Measurements from ENCODE around the gene CUL5.
A peak's percentile ranks its signal among the peaks of the same experiment; 100 is the strongest.
"Not testable (repeated sequence)": the region's sequence is repeated elsewhere in the genome, so short reads cannot be mapped to it uniquely, and the experiment has no call there.

Gene CUL5

GRCh38 chr11:108111126-108111525, 102.4 kb downstream of the CUL5 start:
- no peaks in the 10 kb centered on the region for H3K27me3 Mint-ChIP-seq (ENCODE audit: low read depth)
- no peak for DNase-seq (ENCODE audit: low spot score)
- no peaks in the 10 kb centered on the region for H3K9me3 Mint-ChIP-seq
- H3K27ac Mint-ChIP-seq, result no peak overlapping the region
- peaks cover 1% of the 10 kb centered on the region for H3K4me1 Mint-ChIP-seq (ENCODE audit: low read depth)
- no peak overlapping the region for H3K4me3 Mint-ChIP-seq
- H3K36me3 Mint-ChIP-seq (ENCODE audit: low read depth), result peaks cover 2% of the 10 kb centered on the region

- no peak for DNase-seq (ENCODE audit: low spot score)
- Mint-ChIP-seq H3K4me3 (no peak overlapping the region), H3K4me1 (ENCODE audit: low read depth) (peaks cover 1% of the 10 kb centered on the region), H3K27ac (no peak overlapping the region), H3K36me3 (ENCODE audit: low read depth) (peaks cover 2% of the 10 kb centered on the region), H3K27me3 (ENCODE audit: low read depth) (no peaks in the 10 kb centered on the region), H3K9me3 (no peaks in the 10 kb centered on the region)
These were observed 103.4 kb downstream of the CUL5 start for GRCh38 chr11:108112057-108112456.

GRCh38 chr11:108115500-108116140, 106.9 kb downstream of the CUL5 start:
- no peak for DNase-seq (ENCODE audit: low spot score)
- H3K27ac Mint-ChIP-seq, result no peak overlapping the region
- H3K4me3 Mint-ChIP-seq, result no peak overlapping the region
- H3K27me3 Mint-ChIP-seq (ENCODE audit: low read depth), result no peaks in the 10 kb centered on the region
- H3K36me3 Mint-ChIP-seq (ENCODE audit: low read depth), result no peaks in the 10 kb centered on the region
- H3K4me1 Mint-ChIP-seq (ENCODE audit: low read depth), result peaks cover 5% of the 10 kb centered on the region
- H3K9me3 Mint-ChIP-seq, result no peaks in the 10 kb centered on the region

- no peaks in the 10 kb centered on the region for H3K9me3 Mint-ChIP-seq
- H3K36me3 Mint-ChIP-seq (ENCODE audit: low read depth), result no peaks in the 10 kb centered on the region
- peaks cover 13% of the 10 kb centered on the region for H3K4me1 Mint-ChIP-seq (ENCODE audit: low read depth)
- no peaks in the 10 kb centered on the region for H3K27me3 Mint-ChIP-seq (ENCODE audit: low read depth)
- no peak for DNase-seq (ENCODE audit: low spot score)
- H3K4me3 Mint-ChIP-seq, result no peak overlapping the region
- no peak overlapping the region for H3K27ac Mint-ChIP-seq
These were observed 109.2 kb downstream of the CUL5 start for GRCh38 chr11:108117746-108118371.

- not testable (repeated sequence) for H3K27me3 Mint-ChIP-seq (ENCODE audit: low read depth); H3K9me3 Mint-ChIP-seq; DNase-seq (ENCODE audit: low spot score)
- H3K4me1 Mint-ChIP-seq (ENCODE audit: low read depth), result peaks cover 34% of the 10 kb centered on the region
- peak overlapping the region; percentile 91 for H3K4me3 Mint-ChIP-seq
- peak overlapping the region; percentile 73 for H3K27ac Mint-ChIP-seq
- peaks cover 12% of the 10 kb centered on the region for H3K36me3 Mint-ChIP-seq (ENCODE audit: low read depth)
These were observed 112.2 kb downstream of the CUL5 start for GRCh38 chr11:108120936-108121273.

GRCh38 chr11:108121274-108122155, 112.8 kb downstream of the CUL5 start, which contains the start of gene ACAT1:
Gene ACAT1, plus strand, starts transcription at chr11:108121567. Its CDS starts 40 bp downstream, at chr11:108121607.
- DNase-seq (ENCODE audit: low spot score), result peak; percentile 96
- H3K4me1 Mint-ChIP-seq (ENCODE audit: low read depth), result peaks cover 36% of the 10 kb centered on the region
- H3K27ac Mint-ChIP-seq, result peak within 1 kb of the TSS; percentile 83
- peak within 1 kb of the TSS; percentile 91 for H3K4me3 Mint-ChIP-seq
- peaks cover 16% of the 10 kb centered on the region for H3K36me3 Mint-ChIP-seq (ENCODE audit: low read depth)
- H3K27me3 Mint-ChIP-seq (ENCODE audit: low read depth), result no peaks in the 10 kb centered on the region
- H3K9me3 Mint-ChIP-seq, result no peaks in the 10 kb centered on the region

GRCh38 chr11:108122166-108122628, 113.5 kb downstream of the CUL5 start:
- Mint-ChIP-seq H3K9me3 (no peaks in the 10 kb centered on the region), H3K4me1 (ENCODE audit: low read depth) (peaks cover 36% of the 10 kb centered on the region), H3K36me3 (ENCODE audit: low read depth) (peaks cover 16% of the 10 kb centered on the region), H3K27me3 (ENCODE audit: low read depth) (no peaks in the 10 kb centered on the region), H3K27ac (peak overlapping the region; percentile 83), H3K4me3 (peak overlapping the region; percentile 91)
- no peak for DNase-seq (ENCODE audit: low spot score)

GRCh38 chr11:108125096-108125495, 116.4 kb downstream of the CUL5 start:
- no peak for DNase-seq (ENCODE audit: low spot score)
- H3K9me3 Mint-ChIP-seq, result no peaks in the 10 kb centered on the region
- peaks cover 29% of the 10 kb centered on the region for H3K36me3 Mint-ChIP-seq (ENCODE audit: low read depth)
- H3K27ac Mint-ChIP-seq, result peak overlapping the region; percentile 75
- H3K4me1 Mint-ChIP-seq (ENCODE audit: low read depth), result peaks cover 34% of the 10 kb centered on the region
- H3K27me3 Mint-ChIP-seq (ENCODE audit: low read depth), result no peaks in the 10 kb centered on the region
- peak overlapping the region; percentile 37 for H3K4me3 Mint-ChIP-seq

GRCh38 chr11:108128772-108129171, 120.1 kb downstream of the CUL5 start:
- Mint-ChIP-seq H3K27me3 (ENCODE audit: low read depth) (no peaks in the 10 kb centered on the region), H3K4me1 (ENCODE audit: low read depth) (peaks cover 19% of the 10 kb centered on the region), H3K36me3 (ENCODE audit: low read depth) (peaks cover 39% of the 10 kb centered on the region), H3K9me3 (no peaks in the 10 kb centered on the region), H3K27ac (no peak overlapping the region), H3K4me3 (no peak overlapping the region)
- DNase-seq (ENCODE audit: low spot score), result no peak

- DNase-seq (ENCODE audit: low spot score), result no peak
- no peaks in the 10 kb centered on the region for H3K27me3 Mint-ChIP-seq (ENCODE audit: low read depth)
- H3K4me1 Mint-ChIP-seq (ENCODE audit: low read depth), result peaks cover 8% of the 10 kb centered on the region
- no peak overlapping the region for H3K4me3 Mint-ChIP-seq
- H3K9me3 Mint-ChIP-seq, result no peaks in the 10 kb centered on the region
- no peak overlapping the region for H3K27ac Mint-ChIP-seq
- H3K36me3 Mint-ChIP-seq (ENCODE audit: low read depth), result peaks cover 37% of the 10 kb centered on the region
These were observed 123.3 kb downstream of the CUL5 start for GRCh38 chr11:108131993-108132392.

GRCh38 chr11:108132993-108133538, 124.4 kb downstream of the CUL5 start:
- H3K27me3 Mint-ChIP-seq (ENCODE audit: low read depth); H3K4me3 Mint-ChIP-seq; H3K27ac Mint-ChIP-seq; DNase-seq (ENCODE audit: low spot score); H3K9me3 Mint-ChIP-seq: not testable (repeated sequence)
- H3K4me1 Mint-ChIP-seq (ENCODE audit: low read depth), result peaks cover 10% of the 10 kb centered on the region
- peaks cover 36% of the 10 kb centered on the region for H3K36me3 Mint-ChIP-seq (ENCODE audit: low read depth)

- peaks cover 10% of the 10 kb centered on the region for H3K4me1 Mint-ChIP-seq (ENCODE audit: low read depth)
- no peaks in the 10 kb centered on the region for H3K27me3 Mint-ChIP-seq (ENCODE audit: low read depth)
- H3K4me3 Mint-ChIP-seq, result no peak overlapping the region
- DNase-seq (ENCODE audit: low spot score), result peak; percentile 19
- peaks cover 45% of the 10 kb centered on the region for H3K36me3 Mint-ChIP-seq (ENCODE audit: low read depth)
- H3K27ac Mint-ChIP-seq, result peak overlapping the region; percentile 71
- H3K9me3 Mint-ChIP-seq, result no peaks in the 10 kb centered on the region
These were observed 127.3 kb downstream of the CUL5 start for GRCh38 chr11:108135845-108136544.

GRCh38 chr11:108137212-108137611, 128.5 kb downstream of the CUL5 start:
- Mint-ChIP-seq H3K9me3 (no peaks in the 10 kb centered on the region), H3K4me3 (no peak overlapping the region), H3K27me3 (ENCODE audit: low read depth) (no peaks in the 10 kb centered on the region), H3K27ac (peak overlapping the region; percentile 67), H3K4me1 (ENCODE audit: low read depth) (peaks cover 10% of the 10 kb centered on the region), H3K36me3 (ENCODE audit: low read depth) (peaks cover 46% of the 10 kb centered on the region)
- no peak for DNase-seq (ENCODE audit: low spot score)
